ENCODE results near the gene LFNG.
A peak's percentile ranks its signal among the peaks of the same experiment; 100 is the strongest.

The LFNG gene

GRCh38 chr7:2509298-2509906, 10.2 kb upstream of the LFNG start:
- Histone ChIP-seq H2BK12ac (ENCODE audit: low read length) (peak overlapping the region; percentile 82), H3K27me3 (ENCODE audit: control insufficient read depth in 3 of 3, insufficient read depth in 3 of 3, low read depth in 1 of 3, low read length in 3 of 3) (peaks cover 0 to 12% (median 0%) of the 10 kb centered on the region in 3 experiments), H3K18ac (ENCODE audit: low read length) (peak overlapping the region; percentile 97), H4K91ac (ENCODE audit: low read depth, low read length, poor library complexity) (peak overlapping the region; percentile 9), H2AFZ (ENCODE audit: low read length) (peak overlapping the region; percentile 63), H3K14ac (ENCODE audit: low read length) (peak overlapping the region; percentile 86), H3K4me1 (ENCODE audit: control insufficient read depth in 2 of 2, insufficient read depth in 1 of 2, low read depth in 1 of 2, low read length in 2 of 2) (peaks cover 37 to 42% of the 10 kb centered on the region in 2 donors), H4K8ac (ENCODE audit: low read depth, low read length) (no peak overlapping the region), H3K9ac (ENCODE audit: low read depth, low read length, poor library complexity) (no peak overlapping the region), H2BK15ac (ENCODE audit: low read length) (peak overlapping the region; percentile 99), H2BK120ac (ENCODE audit: low read depth, low read length) (peak overlapping the region; percentile 99), H3K9me3 (replicated peaks in 1 of 2; ENCODE audit: control insufficient read depth in 2 of 2, insufficient read depth in 1 of 2, low read depth in 1 of 2, low read length in 2 of 2) (no peaks in the 10 kb centered on the region), H3K4me3 (ENCODE audit: low read length in 2 of 2) (no peak overlapping the region), H2BK5ac (ENCODE audit: low read length) (peak overlapping the region; percentile 97), H3K27ac (replicated peaks; ENCODE audit: low read length) (peak overlapping the region; percentile 69), H3K4me2 (ENCODE audit: insufficient read depth, low read length, poor library complexity, severe bottlenecking) (no peak overlapping the region), H3K4ac (ENCODE audit: low read length) (peak overlapping the region; percentile 78), H3K23ac (ENCODE audit: low read depth, low read length, poor library complexity) (peak overlapping the region; percentile 50), H3K79me1 (ENCODE audit: low read depth, low read length) (no peaks in the 10 kb centered on the region), H3K36me3 (replicated peaks in 1 of 2; ENCODE audit: control insufficient read depth in 2 of 2, insufficient read depth in 2 of 2, low read length in 2 of 2) (no peaks in the 10 kb centered on the region), H2AK5ac (ENCODE audit: low read depth, low read length) (peak overlapping the region; percentile 99)
- DNase-seq (ENCODE audit: low spot score) = no peak
- WGBS, 2 donors (ENCODE audit: extremely low coverage in 2 of 2, insufficient read length in 2 of 2, insufficient replicate concordance in 1 of 2) = no CpG with 5 or more reads among the region's 23 CpGs

DNA sequence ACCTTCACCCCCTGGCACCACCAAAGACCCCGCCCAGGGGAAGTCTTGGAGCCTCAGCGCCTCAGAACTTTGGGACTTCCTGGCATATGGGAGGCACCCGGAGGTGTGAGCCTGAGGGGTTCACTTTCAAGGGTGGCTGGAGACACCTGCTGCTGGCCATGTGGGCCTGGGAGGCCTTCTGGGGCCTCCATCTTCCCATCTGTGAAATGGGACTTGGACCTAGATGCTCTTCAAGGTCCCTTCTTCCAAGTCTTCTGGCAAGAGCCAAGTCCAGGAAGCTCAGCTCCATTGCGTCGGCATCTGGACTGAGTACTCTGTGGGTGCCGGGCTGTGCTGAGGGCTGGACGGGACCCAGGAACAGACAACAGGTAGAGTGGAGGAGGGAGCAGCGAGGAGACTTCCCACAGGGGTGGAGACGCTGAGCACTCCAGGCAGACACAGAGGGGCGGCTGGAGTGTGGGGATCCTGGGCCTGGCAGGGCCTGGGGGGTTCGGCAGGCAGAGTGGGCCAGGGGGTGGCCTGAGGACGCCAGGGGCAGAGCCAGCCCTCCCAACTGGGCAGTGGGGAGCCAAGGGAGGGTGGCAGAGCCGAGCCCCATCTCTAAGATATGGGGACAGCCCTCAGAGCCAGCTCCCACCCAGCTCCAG, 9.3 kb upstream of the LFNG start:
- Histone ChIP-seq H4K91ac (ENCODE audit: low read depth, low read length, poor library complexity) (peak overlapping the region; percentile 99), H3K4me1 (ENCODE audit: control insufficient read depth in 2 of 2, insufficient read depth in 1 of 2, low read depth in 1 of 2, low read length in 2 of 2) (peaks cover 36 to 42% of the 10 kb centered on the region in 2 donors), H3K36me3 (replicated peaks in 1 of 2; ENCODE audit: control insufficient read depth in 2 of 2, insufficient read depth in 2 of 2, low read length in 2 of 2) (no peaks in the 10 kb centered on the region), H2BK15ac (ENCODE audit: low read length) (peak overlapping the region; percentile 99), H3K14ac (ENCODE audit: low read length) (peak overlapping the region; percentile 86), H3K9ac (ENCODE audit: low read depth, low read length, poor library complexity) (peak overlapping the region; percentile 35), H4K8ac (ENCODE audit: low read depth, low read length) (no peak overlapping the region), H2AK5ac (ENCODE audit: low read depth, low read length) (peak overlapping the region; percentile 99), H2BK5ac (ENCODE audit: low read length) (peak overlapping the region; percentile 97), H2BK12ac (ENCODE audit: low read length) (peak overlapping the region; percentile 91), H3K27me3 (ENCODE audit: control insufficient read depth in 3 of 3, insufficient read depth in 3 of 3, low read depth in 1 of 3, low read length in 3 of 3) (peaks cover 0 to 12% (median 0%) of the 10 kb centered on the region in 3 experiments), H3K4ac (ENCODE audit: low read length) (peak overlapping the region; percentile 93), H3K23ac (ENCODE audit: low read depth, low read length, poor library complexity) (no peak overlapping the region), H3K4me2 (ENCODE audit: insufficient read depth, low read length, poor library complexity, severe bottlenecking) (no peak overlapping the region), H2AFZ (ENCODE audit: low read length) (no peak overlapping the region), H2BK120ac (ENCODE audit: low read depth, low read length) (peak overlapping the region; percentile 99), H3K27ac (replicated peaks; ENCODE audit: low read length) (no peak overlapping the region), H3K9me3 (replicated peaks in 1 of 2; ENCODE audit: control insufficient read depth in 2 of 2, insufficient read depth in 1 of 2, low read depth in 1 of 2, low read length in 2 of 2) (peaks cover 0 to 2% of the 10 kb centered on the region in 2 donors), H3K4me3 (ENCODE audit: low read length in 2 of 2) (no peak overlapping the region), H3K79me1 (ENCODE audit: low read depth, low read length) (no peaks in the 10 kb centered on the region), H3K18ac (ENCODE audit: low read length) (peak overlapping the region; percentile 97)
- WGBS, 2 donors (ENCODE audit: extremely low coverage in 2 of 2, insufficient read length in 2 of 2, insufficient replicate concordance in 1 of 2) = no CpG with 5 or more reads among the region's 13 CpGs
- no peak for DNase-seq (ENCODE audit: low spot score)

DNA sequence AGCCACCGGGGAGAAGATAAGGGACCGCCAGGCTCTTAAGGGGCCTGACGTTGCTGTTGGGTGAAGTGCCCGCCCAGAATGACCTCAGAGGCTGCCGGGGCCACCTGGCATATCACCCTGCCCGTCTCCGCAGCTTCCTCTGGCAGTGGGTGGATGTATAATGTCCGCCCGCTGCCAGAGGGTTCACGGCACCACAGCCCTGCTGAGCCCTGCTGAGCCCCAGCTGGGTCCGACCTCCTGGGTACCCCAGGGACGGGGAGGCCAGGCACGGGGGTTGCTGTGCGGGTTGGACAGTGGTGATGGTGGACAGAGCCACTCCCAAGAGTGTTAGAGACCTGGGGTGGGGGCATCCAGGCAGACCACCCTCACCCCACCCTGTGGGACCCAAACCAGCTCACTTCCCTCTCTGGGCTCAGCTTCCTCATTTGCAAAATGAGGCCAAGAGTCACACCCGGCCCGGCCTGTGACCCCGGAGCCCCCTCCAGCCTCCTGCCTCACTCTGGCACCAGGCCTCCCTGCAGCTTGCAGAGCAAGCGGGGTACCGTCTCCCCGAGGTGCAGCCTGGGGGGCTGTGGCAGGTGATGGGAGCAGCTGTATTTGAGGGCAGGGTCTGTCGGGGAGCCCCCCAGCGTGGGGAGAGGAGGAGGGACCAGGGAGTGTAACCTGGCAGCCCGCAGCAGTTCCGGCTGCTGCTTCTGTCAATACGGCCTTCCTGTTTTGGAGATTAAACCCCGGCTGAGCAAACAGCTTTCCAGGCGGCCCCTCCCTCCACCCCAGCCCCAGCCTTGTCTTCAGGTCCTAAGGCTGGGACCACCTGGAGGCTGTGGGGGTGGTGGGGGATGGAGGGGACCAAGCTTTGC, 8.4 kb upstream of the LFNG start:
- H3K27ac ChIP-seq (replicated peaks; ENCODE audit: low read length) = no peak overlapping the region
- peaks cover 0 to 12% (median 0%) of the 10 kb centered on the region in 3 experiments for H3K27me3 ChIP-seq (ENCODE audit: control insufficient read depth in 3 of 3, insufficient read depth in 3 of 3, low read depth in 1 of 3, low read length in 3 of 3)
- H3K9me3 ChIP-seq (replicated peaks in 1 of 2; ENCODE audit: control insufficient read depth in 2 of 2, insufficient read depth in 1 of 2, low read depth in 1 of 2, low read length in 2 of 2) = peaks cover 0 to 2% of the 10 kb centered on the region in 2 donors
- H3K23ac ChIP-seq (ENCODE audit: low read depth, low read length, poor library complexity) = peak overlapping the region; percentile 77
- peak overlapping the region; percentile 99 for H2AK5ac ChIP-seq (ENCODE audit: low read depth, low read length)
- peak overlapping the region; percentile 91 for H2BK12ac ChIP-seq (ENCODE audit: low read length)
- H4K8ac ChIP-seq (ENCODE audit: low read depth, low read length) = no peak overlapping the region
- H4K91ac ChIP-seq (ENCODE audit: low read depth, low read length, poor library complexity) = peak overlapping the region; percentile 96
- H3K79me1 ChIP-seq (ENCODE audit: low read depth, low read length) = no peaks in the 10 kb centered on the region
- H3K36me3 ChIP-seq (replicated peaks in 1 of 2; ENCODE audit: control insufficient read depth in 2 of 2, insufficient read depth in 2 of 2, low read length in 2 of 2) = no peaks in the 10 kb centered on the region
- peak overlapping the region; percentile 99 for H2BK120ac ChIP-seq (ENCODE audit: low read depth, low read length)
- peak overlapping the region; percentile 90 for H3K14ac ChIP-seq (ENCODE audit: low read length)
- peaks cover 35 to 46% of the 10 kb centered on the region in 2 donors for H3K4me1 ChIP-seq (ENCODE audit: control insufficient read depth in 2 of 2, insufficient read depth in 1 of 2, low read depth in 1 of 2, low read length in 2 of 2)
- H3K4me3 ChIP-seq (ENCODE audit: low read length in 2 of 2) = no peak overlapping the region
- H3K9ac ChIP-seq (ENCODE audit: low read depth, low read length, poor library complexity) = peak overlapping the region; percentile 63
- no peak for DNase-seq (ENCODE audit: low spot score)
- peak overlapping the region; percentile 78 for H2AFZ ChIP-seq (ENCODE audit: low read length)
- H2BK15ac ChIP-seq (ENCODE audit: low read length) = peak overlapping the region; percentile 99
- H2BK5ac ChIP-seq (ENCODE audit: low read length) = peak overlapping the region; percentile 97
- no CpG with 5 or more reads among the region's 27 CpGs for WGBS, 2 donors (ENCODE audit: extremely low coverage in 2 of 2, insufficient read length in 2 of 2, insufficient replicate concordance in 1 of 2)
- H3K18ac ChIP-seq (ENCODE audit: low read length) = peak overlapping the region; percentile 97
- peak overlapping the region; percentile 86 for H3K4ac ChIP-seq (ENCODE audit: low read length)
- H3K4me2 ChIP-seq (ENCODE audit: insufficient read depth, low read length, poor library complexity, severe bottlenecking) = no peak overlapping the region
